ENCODE measurements around the gene MIA. TPM values are rescaled to one million over a fixed set of nuclear protein-coding genes. Genes with fewer than 3 reads are reported as not detected.
"Not testable (repeated sequence)": the region's sequence is repeated elsewhere in the genome, so short reads cannot be mapped to it uniquely, and the experiment has no call there.

MIA gene
- total RNA-seq, 1 donor from 2014 or later = not detected

GRCh38 chr19:40802300-40803169 lies 27.2 kb downstream of the MIA start:
- DNase-seq (ENCODE audit: low read depth) = no peak

GRCh38 chr19:40803170-40803856 lies 28.0 kb downstream of the MIA start:
- no peak for DNase-seq (ENCODE audit: low read depth)

GRCh38 chr19:40803857-40804782 lies 28.8 kb downstream of the MIA start:
- no peak for DNase-seq (ENCODE audit: low read depth)

GRCh38 chr19:40804783-40805242 lies 29.5 kb downstream of the MIA start:
- DNase-seq (ENCODE audit: low read depth) = no peak

GRCh38 chr19:40805258-40805868 lies 30.0 kb downstream of the MIA start:
- DNase-seq (ENCODE audit: low read depth) = no peak

GRCh38 chr19:40806423-40807146 lies 31.3 kb downstream of the MIA start:
- DNase-seq (ENCODE audit: low read depth) = peak; percentile 55

- DNase-seq (ENCODE audit: low read depth) = no peak
These were observed 32.1 kb downstream of the MIA start for GRCh38 chr19:40807147-40808020.

- DNase-seq (ENCODE audit: low read depth) = no peak
These were observed 32.7 kb downstream of the MIA start for GRCh38 chr19:40808021-40808325.

- no peak for DNase-seq (ENCODE audit: low read depth)
These were observed 33.2 kb downstream of the MIA start for GRCh38 chr19:40808497-40808896.

GRCh38 chr19:40809358-40810086 lies 34.2 kb downstream of the MIA start:
- no peak for DNase-seq (ENCODE audit: low read depth)

GRCh38 chr19:40810160-40810559 lies 34.8 kb downstream of the MIA start:
- DNase-seq (ENCODE audit: low read depth) = no peak

- DNase-seq (ENCODE audit: low read depth) = peak; percentile 73
These were observed 35.5 kb downstream of the MIA start for GRCh38 chr19:40810649-40811408.

- no peak for DNase-seq (ENCODE audit: low read depth)
These were observed 36.4 kb downstream of the MIA start for GRCh38 chr19:40811478-40812341.

- DNase-seq (ENCODE audit: low read depth) = not testable (repeated sequence)
These were observed 37.2 kb downstream of the MIA start for GRCh38 chr19:40812571-40812970.

GRCh38 chr19:40813182-40813581 lies 37.9 kb downstream of the MIA start:
- no peak for DNase-seq (ENCODE audit: low read depth)

GRCh38 chr19:40815223-40815622 lies 39.9 kb downstream of the MIA start:
- DNase-seq (ENCODE audit: low read depth) = no peak

All from myocyte (in vitro differentiated cells).